Endometrial microvascular endothelial cells (primary cell): ENCODE data around the gene ALS2. TPM values are rescaled to one million over a fixed set of nuclear protein-coding genes. Genes with fewer than 3 reads are reported as not detected.

Experiments
- in situ Hi-C: cut with HindIII; loops from 2 replicates; pipeline ENCODE4 v1.10.0; 2017; ENCODE audit warnings: low sequenced_read_pairs, low pct_unique_long_range_greater_than_20kb; ENCODE audit errors: inconsistent ontology term
- total RNA-seq: library from RNA; depleted of rRNA; stranded (reverse); fragments of >200 nt; gene quantifications from one replicate; pipeline ENCODE4 v1.2.3, GENCODE V29; 2015; ENCODE audit errors: inconsistent ontology term

The ALS2 gene
- total RNA-seq, 1 donor from 2014 or later, result 27.1 TPM

GRCh38 chr2:201653221-201653620 lies 127.5 kb downstream of the ALS2 start:
- in situ Hi-C loops, result no loop called here

Other genes with a start within 250 kb of the ALS2 start
- 49.7 TPM for gene TMEM237, start 137.4 kb downstream of the ALS2 start, total RNA-seq
- 11.0 TPM for gene MPP4, start 82.3 kb downstream of the ALS2 start, total RNA-seq
- not detected for gene CDK15, start 25.6 kb upstream of the ALS2 start, total RNA-seq